SH-SY5Y (cell line): ENCODE data around the gene SAP30L.

ENCODE experiments used
- GATA2 ChIP-seq: IDR thresholded peaks from 2 replicates; pipeline ENCODE4 v1.6.1; 2011; ENCODE audit warnings: mild to moderate bottlenecking, low read depth, low read length
- GATA3 ChIP-seq: IDR thresholded peaks from 2 replicates; pipeline ENCODE4 v1.6.1; 2011; ENCODE audit warnings: low read depth, mild to moderate bottlenecking, low read length, moderate library complexity

GRCh38 chr5:154403776-154404387, 41.9 kb upstream of the SAP30L start:
- TF ChIP-seq GATA2 = no peak
- no peak for TF ChIP-seq GATA3
